IPS-NIHi11 (cell line): ENCODE data around the gene HERC4.
"Not testable (repeated sequence)": the region's sequence is repeated elsewhere in the genome, so short reads cannot be mapped to it uniquely, and the experiment has no call there.

ENCODE experiments used
- DNase-seq: peaks from one replicate; pipeline ENCODE4 v3.0.0; 2012; ENCODE audit warnings: mixed read lengths, low spot score

The HERC4 gene

DNA sequence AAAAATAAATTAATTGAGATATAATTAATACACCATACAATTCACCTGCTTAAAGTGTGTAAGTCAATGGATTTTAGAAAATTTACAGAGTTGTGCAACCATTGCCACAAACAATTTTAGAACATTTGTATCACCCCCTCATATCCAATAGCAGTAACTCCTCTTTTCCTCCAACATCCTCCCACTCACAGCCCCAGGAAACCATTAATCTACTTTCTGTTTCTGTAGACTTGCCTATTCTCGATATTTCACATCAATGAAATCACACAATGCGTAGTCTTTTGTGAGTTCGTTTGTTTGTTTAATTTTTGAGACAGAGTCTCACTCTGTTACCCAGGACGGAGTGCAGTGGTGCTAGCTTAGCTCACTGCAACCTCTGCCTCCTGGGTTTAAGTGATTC is 13.7 kb upstream of the HERC4 start:
- no peak for DNase-seq

DNA sequence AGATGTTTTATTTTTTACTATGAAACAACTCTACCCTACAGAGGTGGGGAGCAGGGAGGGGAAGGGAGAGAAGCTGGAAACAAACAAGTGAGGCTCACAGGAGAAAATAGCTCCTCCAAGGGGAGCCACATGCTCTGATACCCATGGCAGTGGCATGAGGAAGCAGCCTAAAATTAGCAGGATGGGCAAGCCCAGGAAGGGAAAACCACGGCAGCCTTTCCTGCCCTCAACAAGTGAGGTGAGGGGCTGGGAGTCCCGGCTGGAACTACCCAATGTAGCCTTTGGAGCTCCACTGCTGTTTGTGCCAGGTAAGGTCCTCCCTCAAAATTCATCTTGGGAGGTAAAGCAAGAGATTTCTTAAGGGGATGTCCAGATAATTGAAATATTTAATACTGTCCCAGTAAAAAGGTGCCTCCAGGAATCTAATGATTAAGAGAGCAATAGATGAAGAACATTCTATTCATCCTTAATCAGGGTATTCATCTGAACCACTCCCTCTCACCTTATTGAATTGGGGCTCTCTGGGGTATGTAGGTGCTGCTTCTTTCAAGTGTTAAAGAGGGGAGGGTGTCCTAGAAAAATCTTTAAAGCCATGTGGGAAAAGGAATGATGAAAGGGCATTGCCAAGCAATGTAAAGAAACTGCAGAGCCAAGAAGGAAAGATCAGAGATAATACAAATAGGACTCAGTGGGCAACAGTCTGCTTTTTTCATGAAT is 12.8 kb upstream of the HERC4 start:
- no peak for DNase-seq

DNA sequence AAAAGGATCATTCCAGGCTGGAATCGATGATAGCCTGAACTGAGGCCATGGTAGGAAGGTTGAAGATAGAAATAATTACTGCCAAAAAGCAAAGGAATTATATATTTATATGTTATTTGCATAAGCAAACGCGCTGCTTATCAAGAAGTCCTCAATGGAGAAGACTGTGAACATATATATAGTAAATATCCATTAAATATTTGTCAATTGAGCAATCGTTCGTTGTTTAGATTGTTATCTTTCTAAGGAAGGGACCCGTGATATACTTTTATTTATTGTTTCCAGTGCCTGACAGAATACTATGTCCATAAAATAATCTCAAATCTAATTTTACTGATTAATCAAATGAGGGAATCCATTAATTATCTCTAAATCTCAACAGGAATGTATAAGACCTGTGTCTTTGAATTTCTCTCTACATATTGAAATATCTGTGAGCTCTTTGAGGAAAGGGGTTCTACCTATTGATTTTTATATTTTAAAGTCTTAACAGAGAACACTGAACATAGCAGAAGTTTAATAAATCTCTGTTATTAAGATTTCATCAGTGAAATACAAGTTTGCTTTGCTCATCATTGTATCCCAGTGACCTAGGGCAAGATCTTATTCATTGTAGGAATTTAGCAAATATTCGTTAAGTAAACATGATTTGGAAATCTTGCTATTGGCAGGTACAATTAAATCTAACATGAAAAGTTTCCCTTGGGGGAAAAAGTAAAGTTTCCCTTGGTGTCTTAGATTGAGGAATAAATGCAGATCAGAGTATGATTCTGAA is 12.0 kb upstream of the HERC4 start:
- no peak for DNase-seq

DNA sequence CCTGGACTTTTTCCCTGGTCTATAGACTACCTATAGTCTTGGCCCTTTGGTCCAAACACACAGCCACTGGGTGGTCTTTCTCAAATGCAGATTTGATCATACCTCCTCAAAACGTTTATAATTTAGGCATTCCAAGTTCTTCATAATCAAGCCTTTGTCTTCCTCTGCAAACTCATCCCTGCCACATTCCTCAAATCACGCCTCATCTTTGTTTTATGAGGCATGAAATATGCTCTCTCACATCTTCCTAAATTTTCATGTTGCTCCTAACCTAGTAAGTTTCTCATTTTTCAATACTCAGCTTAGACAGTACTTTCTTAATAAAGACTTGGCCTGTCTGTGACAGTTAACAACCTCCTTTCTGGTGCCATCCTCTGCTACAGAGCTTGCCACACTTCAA is 10.9 kb upstream of the HERC4 start:
- DNase-seq: no peak

DNA sequence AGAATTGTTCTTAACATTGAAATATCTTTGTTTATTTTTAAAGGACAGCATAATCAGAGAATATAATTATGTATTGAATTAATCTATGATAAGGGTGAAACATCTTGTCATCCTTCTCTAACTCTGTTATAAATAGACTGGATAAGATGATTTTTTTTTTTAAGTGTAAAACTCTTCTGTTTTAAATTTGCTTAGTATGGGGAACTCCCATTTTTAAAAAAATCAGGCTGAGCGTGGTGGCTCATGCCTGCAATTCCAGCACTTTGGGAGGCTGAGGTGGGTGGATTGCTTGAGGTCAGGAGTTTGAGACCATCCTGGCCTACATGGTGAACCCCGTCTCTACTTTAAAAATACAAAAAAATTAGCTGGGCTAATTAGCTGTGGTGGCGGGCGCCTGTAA is 9.4 kb upstream of the HERC4 start:
- DNase-seq: no peak

- no peak for DNase-seq
Measured at GRCh38 chr10:68083953-68084352, 8.9 kb upstream of the HERC4 start.

- no peak for DNase-seq
Measured at GRCh38 chr10:68082872-68083271, 7.8 kb upstream of the HERC4 start.

DNA sequence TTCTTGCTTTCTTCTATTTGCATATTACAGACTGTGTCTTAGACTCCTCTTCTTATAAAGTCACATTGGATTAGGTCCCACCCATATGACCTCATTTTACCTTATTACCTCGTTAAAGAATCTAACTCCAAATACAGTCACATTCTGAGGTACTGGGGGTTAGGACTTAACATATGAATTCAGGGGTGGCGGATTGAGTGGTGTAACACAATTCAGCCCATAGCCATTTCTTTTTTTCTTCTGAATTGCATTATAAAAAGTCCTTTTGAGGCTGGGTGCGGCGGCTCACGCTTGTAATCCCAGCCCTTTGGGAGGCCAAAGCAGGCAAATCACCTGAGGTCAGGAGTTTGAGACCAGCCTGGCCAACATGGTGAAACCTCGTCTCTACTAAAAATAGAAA is 6.8 kb upstream of the HERC4 start:
- DNase-seq: no peak

DNA sequence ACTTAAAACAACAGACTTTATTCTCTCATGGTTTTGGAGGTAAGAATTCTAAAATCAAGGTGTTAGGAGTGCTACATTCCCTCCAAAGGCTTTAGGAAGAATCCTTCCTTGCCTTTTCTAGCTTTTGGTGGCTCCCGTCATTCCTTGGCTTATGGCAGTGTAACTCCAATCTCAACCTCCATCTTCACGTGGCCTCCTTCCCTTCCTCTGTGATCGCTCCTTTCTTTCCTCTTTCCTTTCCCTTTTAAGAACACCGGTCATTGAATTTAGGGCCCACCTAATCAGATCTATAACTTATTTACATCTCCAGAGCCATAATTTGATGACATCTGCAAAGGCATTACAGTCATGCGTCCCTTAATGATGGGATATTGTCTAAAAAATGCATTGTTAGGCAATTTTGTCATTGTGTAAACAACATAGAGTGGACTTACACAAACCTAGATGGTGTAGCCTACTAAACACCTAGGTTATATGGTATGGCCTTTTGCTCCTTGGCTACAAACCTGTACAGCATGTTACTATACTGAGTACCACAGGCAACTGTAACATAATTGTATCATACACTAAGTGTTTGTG is 5.9 kb upstream of the HERC4 start:
- DNase-seq: no peak

DNA sequence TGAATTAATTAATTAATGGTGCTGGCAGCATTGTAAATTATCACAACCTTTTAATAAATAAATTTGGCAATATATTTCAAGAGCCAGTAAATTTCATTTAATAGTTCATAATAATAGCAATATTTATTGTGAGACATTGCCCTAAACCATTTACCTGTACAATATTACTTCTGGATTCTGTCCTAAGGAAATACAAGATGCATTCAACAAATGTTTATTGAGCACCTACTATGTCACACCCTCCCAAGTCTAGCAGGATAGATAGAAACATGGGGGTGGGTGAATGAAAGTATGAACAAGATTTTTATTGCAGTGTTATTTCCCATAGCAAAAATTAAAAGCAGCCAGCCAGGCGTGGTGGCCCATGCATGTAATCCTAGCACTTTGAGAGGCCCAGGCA is 4.4 kb upstream of the HERC4 start:
- no peak for DNase-seq

GRCh38 chr10:68077026-68077425 is 1.9 kb upstream of the HERC4 start:
- DNase-seq: no peak

DNA sequence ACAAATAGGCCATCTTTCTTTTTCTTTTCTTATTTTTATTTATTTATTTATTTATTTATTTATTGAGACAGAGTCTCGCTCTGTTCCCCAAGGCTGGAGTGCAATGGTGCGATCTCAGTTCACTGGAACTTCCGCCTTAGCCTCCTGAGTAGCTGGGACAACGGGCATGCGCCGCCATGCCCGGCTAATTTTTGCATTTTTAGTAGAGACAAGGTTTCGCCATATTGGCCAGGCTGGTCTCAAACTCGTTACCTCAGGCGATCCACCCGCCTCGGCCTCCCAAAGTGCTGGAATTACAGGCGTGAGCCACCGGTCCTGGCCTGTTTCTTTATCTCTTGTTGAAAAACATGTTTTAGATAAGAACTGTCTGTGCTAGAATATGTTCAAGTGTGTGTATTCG is 998 bp upstream of the HERC4 start:
- not testable (repeated sequence) for DNase-seq

DNA sequence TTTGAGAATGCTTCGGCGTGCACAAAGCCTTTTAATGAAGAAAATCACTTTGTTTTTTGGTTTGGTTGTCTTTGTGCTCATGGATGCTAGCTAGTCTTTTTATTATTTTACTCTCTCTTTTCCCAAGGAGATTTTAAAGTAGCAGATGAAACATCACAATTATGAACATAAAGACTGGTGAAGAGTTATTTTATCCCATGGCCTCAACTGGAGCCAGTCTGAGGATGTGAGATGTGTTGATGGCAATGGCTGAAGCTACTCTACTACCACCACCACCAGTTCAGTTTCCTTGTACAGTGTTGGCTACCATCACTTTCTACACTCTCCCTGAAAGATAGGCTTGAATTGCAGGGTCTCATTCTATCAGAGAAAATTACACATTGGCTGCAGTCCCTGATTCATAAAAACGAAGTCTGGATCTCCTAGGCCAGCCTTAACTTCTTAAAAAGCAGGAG is 494 bp upstream of the HERC4 start:
- no peak for DNase-seq

GRCh38 chr10:68074031-68074774 is 880 bp downstream of the HERC4 start:
- DNase-seq: no peak

GRCh38 chr10:68073631-68074030 is 1.5 kb downstream of the HERC4 start:
- no peak for DNase-seq

DNA sequence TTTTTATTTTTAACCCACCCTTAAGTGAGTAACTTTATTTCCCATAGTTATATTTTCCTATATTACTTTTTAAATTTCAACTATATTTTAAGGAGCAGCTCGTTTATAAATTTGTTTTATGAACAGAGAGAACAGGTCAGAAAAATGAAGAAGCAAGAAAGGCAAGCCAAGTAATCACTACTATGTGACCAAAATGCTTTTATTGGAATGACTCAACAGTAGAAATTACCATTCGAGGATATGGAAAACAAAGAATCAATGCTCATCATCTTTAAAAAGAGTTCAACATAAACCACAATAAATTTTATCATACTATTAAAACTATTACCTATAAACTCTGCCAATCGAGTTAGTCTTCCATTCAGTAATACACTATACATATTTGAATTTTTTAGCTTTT is 7.6 kb downstream of the HERC4 start:
- no peak for DNase-seq

- DNase-seq: no peak
Measured at GRCh38 chr10:68067029-68067428, 8.1 kb downstream of the HERC4 start.

DNA sequence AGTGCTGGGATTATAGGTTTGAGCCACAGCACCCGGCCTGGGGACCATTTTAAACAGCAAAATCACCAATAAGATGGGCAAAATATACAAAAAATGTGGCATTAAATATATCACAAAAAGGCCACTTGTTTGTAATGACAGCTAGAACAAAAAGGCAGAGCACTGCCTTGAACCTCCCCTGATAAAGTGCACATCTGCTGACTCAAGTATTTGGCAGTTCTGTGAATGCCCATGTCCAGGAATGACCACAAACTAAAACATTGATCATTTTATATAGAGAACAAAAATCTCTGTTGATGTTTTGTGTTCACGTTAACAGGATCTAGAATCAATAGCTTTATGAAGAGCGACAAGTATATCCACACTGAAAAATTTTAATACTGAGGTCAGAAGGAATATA is 21.5 kb downstream of the HERC4 start:
- DNase-seq: no peak

DNA sequence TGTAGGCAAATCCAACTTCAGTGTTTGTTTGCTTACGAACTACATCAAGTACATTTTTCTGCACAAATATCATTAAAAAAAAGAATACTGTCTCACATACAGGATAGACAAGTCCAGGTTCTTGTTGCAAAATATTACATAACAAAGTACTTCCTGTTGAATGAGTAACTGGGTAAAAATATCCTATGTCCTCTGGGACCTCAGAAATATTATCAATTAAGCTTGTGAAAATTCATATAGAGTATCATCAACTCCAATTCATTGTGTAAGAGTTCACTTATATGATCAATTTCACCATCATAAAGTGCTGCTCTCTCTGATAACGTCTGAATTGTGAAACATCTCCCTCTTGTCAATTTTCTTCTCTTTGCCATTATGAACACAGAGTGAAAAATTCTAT is 22.6 kb downstream of the HERC4 start:
- DNase-seq: no peak

GRCh38 chr10:68049289-68050078 is 25.6 kb downstream of the HERC4 start:
- no peak for DNase-seq

GRCh38 chr10:68047554-68048327 is 27.3 kb downstream of the HERC4 start:
- no peak for DNase-seq
